ENCODE measurements around the gene MAP3K7. TPM values are rescaled to one million over a fixed set of nuclear protein-coding genes. Genes with fewer than 3 reads are reported as not detected.

The MAP3K7 gene
- total and polyA plus RNA-seq, 2 of the 8 experiments (the other 6 are each of a cell fraction or from before 2014, with no cell fraction given), result 27.3 to 34.8 TPM

DNA sequence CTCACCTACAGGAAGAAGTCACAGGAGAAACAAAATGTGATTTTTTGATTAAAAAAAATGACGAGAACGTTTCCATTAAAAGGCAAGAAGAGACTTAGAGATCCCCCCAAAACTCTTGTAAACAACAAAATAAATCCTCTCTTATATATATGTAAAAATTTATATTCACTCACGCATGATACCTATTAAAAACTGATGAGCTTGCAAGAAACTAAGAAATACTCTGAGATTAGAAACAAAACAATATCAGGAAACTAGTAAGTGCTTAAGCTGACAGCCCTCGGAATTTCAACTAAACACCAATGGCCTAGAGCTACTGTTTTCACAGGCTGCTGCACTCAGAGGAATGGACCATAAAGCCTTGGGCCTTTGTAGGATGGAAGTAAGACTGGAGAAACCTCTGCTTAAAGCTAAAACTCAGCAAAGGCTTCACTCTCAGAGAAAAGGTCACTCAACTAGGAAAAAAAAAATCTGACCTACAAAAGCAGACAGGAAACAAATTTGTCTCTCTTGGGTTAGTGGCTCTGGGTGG, 63.0 kb downstream of the MAP3K7 start (continued):
- no peak for TF ChIP-seq JUND (IDR thresholded peaks at IDR 0.05; ENCODE audit: low read length)
- TF ChIP-seq RBBP5 (IDR thresholded peaks at IDR 0.05; ENCODE audit: borderline replicate concordance, low read depth, low read length), result no peak
- no peak for TF ChIP-seq KDM1A (IDR thresholded peaks at IDR 0.05; ENCODE audit: borderline replicate concordance, low read length)

Measured in H1 (cell line).